Breast epithelium (tissue), 4 donors: ENCODE results near the gene PNPO. TPM values are rescaled to one million over a fixed set of nuclear protein-coding genes. Genes with fewer than 3 reads are reported as not detected.
"Not testable (repeated sequence)": the region's sequence is repeated elsewhere in the genome, so short reads cannot be mapped to it uniquely, and the experiment has no call there.

Experiments used
- DNase-seq, 2 donors: peaks; one replicate each; pipeline ENCODE4 v3.0.0-alpha.2; 2019; ENCODE audit warnings: low spot score in 2 of 2
- H3K27ac ChIP-seq, 2 donors: fragments of 200-600 bp; sonication (generic) in 1 of 2; one replicate each; pipeline ENCODE4 v1.5.1; 2016 to 2019; ENCODE audit warnings: mild to moderate bottlenecking in 1 of 2
- H3K27me3 ChIP-seq, 2 donors: fragments of 200-600 bp; sonication (generic) in 1 of 2; one replicate each; pipeline versions ENCODE4 v1.5.1 to v1.6.0; 2017 to 2019; ENCODE audit warnings: control low read depth in 1 of 2, mild to moderate bottlenecking in 1 of 2
- H3K36me3 ChIP-seq: fragments of 200-600 bp; one replicate; pipeline ENCODE4 v1.5.1; 2019
- H3K4me1 ChIP-seq, 2 donors: fragments of 200-600 bp; sonication (generic); one replicate each; pipeline ENCODE4 v1.5.1; 2016 to 2019; ENCODE audit warnings: control low read depth in 1 of 2
- H3K4me3 ChIP-seq, 3 donors: fragments of 200-600 bp; sonication (generic); 1 replicate in 2 of 3; 2 replicates in 1 of 3; pipeline ENCODE4 v1.5.1; 2016 to 2019; ENCODE audit warnings: mild to moderate bottlenecking in 3 of 3, moderate library complexity in 2 of 3
- H3K9me3 ChIP-seq, 2 donors: fragments of 200-600 bp; sonication (generic) in 1 of 2; one replicate each; pipeline ENCODE4 v1.5.1; 2016 to 2019; ENCODE audit warnings: control low read depth in 1 of 2
- POLR2A ChIP-seq: fragments of 450-650 bp; IDR thresholded peaks from one replicate; pipeline ENCODE4 v1.6.1; 2016; ENCODE audit warnings: antibody characterized with exemption, mild to moderate bottlenecking, moderate library complexity
- POLR2AphosphoS5 ChIP-seq, 3 donors: sonication (generic); formaldehyde crosslinking; IDR thresholded peaks; one replicate each; pipeline ENCODE4 v1.6.1; 2017; ENCODE audit warnings: antibody characterized with exemption in 3 of 3
- intact Hi-C: fragments of 100-400 bp; cut with DNase I; formaldehyde crosslinking; loops from one replicate; pipeline ENCODE4 v1.15.1; 2023; ENCODE audit warnings: low total_unique reads
- total RNA-seq, 3 donors: library from RNA; depleted of rRNA; stranded (reverse); fragments of >200 nt; gene quantifications; one replicate each; pipeline ENCODE4 v1.1.0, GENCODE V29; 2016
- TF ChIP-seq, protein P1 (sequence below), 3 donors: fragments of 450-650 bp; IDR thresholded peaks; one replicate each; pipeline ENCODE4 v1.5.1; 2016 to 2017; ENCODE audit warnings: antibody characterized with exemption in 3 of 3, mild to moderate bottlenecking in 3 of 3, moderate library complexity in 3 of 3

PNPO gene
- total RNA-seq, 3 donors from 2014 or later: 28.3 to 61.2 (median 34.7) TPM

DNA sequence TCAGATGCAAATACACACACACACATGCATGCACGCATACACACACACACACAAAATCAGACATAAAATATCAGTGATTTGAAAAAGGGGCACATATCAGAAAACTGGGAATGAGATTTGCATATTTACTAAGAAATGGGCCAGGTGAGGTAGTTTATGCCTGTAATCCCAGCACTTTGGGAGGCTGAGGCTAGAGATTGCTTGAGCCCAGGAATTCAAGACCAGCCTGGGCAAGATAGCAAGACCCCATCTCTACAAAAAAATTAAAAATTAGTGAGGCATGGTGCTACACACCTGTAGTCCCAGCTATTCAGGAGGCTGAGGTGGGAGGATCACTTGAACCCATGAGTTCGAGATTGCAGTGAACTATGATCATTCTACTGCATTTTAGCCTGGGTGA, 22.4 kb upstream of the PNPO start:
- peaks cover 14 to 17% of the 10 kb centered on the region in 2 donors for H3K4me1 ChIP-seq
- intact Hi-C loops: loop anchor here (1.0 kb wide), 1 partner anchor 20 kb away; no protein-coding TSS in a partner anchor
- H3K27me3 ChIP-seq: no peaks in the 10 kb centered on the region
- no peak for DNase-seq
- TF ChIP-seq, protein P1, sequence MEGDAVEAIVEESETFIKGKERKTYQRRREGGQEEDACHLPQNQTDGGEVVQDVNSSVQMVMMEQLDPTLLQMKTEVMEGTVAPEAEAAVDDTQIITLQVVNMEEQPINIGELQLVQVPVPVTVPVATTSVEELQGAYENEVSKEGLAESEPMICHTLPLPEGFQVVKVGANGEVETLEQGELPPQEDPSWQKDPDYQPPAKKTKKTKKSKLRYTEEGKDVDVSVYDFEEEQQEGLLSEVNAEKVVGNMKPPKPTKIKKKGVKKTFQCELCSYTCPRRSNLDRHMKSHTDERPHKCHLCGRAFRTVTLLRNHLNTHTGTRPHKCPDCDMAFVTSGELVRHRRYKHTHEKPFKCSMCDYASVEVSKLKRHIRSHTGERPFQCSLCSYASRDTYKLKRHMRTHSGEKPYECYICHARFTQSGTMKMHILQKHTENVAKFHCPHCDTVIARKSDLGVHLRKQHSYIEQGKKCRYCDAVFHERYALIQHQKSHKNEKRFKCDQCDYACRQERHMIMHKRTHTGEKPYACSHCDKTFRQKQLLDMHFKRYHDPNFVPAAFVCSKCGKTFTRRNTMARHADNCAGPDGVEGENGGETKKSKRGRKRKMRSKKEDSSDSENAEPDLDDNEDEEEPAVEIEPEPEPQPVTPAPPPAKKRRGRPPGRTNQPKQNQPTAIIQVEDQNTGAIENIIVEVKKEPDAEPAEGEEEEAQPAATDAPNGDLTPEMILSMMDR (IDR thresholded peaks at IDR 0.05): no peak
- no peak for TF ChIP-seq POLR2A
- TF ChIP-seq POLR2AphosphoS5 (IDR thresholded peaks at IDR 0.05): no peak
- H3K36me3 ChIP-seq: no peaks in the 10 kb centered on the region
- H3K27ac ChIP-seq: no peak overlapping the region
- H3K9me3 ChIP-seq: no peaks in the 10 kb centered on the region
- H3K4me3 ChIP-seq: no peak overlapping the region

DNA sequence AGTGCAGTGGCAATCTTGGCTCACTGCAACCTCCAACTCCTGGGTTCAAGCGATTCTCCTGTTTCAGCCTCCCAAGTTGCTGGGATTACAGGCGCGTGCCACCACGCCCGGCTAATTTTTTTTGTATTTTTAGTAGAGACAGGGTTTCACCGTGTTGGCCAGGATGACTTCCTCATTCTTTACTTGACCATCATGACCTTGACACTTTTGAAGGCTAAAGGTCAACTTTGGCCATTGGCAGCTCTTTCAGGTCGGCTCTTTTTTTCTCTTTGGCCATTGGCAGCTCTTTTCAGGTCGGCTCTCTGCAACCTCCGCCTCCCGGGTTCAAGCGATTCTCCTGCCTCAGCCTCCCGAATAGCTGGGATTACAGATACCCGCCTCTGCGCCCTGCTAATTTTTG, 21.5 kb upstream of the PNPO start:
- H3K4me3 ChIP-seq, DNase-seq, H3K9me3 ChIP-seq, intact Hi-C loops, H3K27me3 ChIP-seq, H3K36me3 ChIP-seq, H3K27ac ChIP-seq: not testable (repeated sequence)
- H3K4me1 ChIP-seq: peaks cover 6 to 14% of the 10 kb centered on the region in 2 donors

DNA sequence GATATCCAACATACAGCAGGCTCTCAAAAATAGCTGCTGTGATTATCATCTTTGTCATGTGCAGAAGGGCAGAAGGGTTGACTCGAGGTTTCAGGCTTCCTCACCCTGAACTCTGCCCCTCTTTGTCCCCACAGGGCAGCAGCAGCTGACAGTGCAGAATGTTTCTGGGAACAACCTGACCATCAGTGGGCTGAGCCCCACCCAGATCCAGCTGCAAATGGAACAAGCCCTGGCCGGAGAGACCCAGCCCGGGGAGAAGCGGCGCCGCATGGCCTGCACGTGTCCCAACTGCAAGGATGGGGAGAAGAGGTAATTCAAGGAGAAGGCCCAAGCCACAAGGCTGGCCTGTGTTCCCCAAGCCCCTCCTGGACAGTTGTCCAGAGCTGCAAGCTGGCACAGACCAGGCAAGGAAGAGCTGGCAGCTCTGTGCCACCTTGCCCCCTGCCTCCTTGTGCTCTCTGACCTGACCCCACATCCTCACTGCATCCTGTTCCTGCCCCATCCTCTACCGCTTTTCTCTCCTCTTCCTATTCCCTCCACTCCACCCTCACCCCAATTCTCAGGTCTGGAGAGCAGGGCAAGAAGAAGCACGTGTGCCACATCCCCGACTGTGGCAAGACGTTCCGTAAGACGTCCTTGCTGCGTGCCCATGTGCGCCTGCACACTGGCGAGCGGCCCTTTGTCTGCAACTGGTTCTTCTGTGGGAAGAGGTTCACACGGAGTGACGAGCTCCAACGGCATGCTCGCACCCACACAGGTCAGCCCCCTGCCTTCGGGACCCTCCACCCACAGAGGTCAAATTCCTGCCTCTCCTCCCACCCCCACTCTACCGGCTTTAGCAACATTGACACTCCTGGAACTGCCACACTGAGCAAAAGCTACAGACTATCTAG, 16.3 kb upstream of the PNPO start:
- TF ChIP-seq POLR2A (no peak), POLR2AphosphoS5 (IDR thresholded peaks at IDR 0.05) (no peak)
- TF ChIP-seq, protein P1 (IDR thresholded peaks at IDR 0.05): no peak
- no peak for DNase-seq
- H3K4me3 ChIP-seq: no peak overlapping the region
- H3K27me3 ChIP-seq: no peaks in the 10 kb centered on the region
- intact Hi-C loops: no loop called here
- peaks cover 6% of the 10 kb centered on the region for H3K36me3 ChIP-seq
- H3K4me1 ChIP-seq: peaks cover 9 to 10% of the 10 kb centered on the region in 2 donors
- H3K27ac ChIP-seq: peak overlapping the region in 1 of 2 donors; percentile 52
- no peaks in the 10 kb centered on the region for H3K9me3 ChIP-seq

DNA sequence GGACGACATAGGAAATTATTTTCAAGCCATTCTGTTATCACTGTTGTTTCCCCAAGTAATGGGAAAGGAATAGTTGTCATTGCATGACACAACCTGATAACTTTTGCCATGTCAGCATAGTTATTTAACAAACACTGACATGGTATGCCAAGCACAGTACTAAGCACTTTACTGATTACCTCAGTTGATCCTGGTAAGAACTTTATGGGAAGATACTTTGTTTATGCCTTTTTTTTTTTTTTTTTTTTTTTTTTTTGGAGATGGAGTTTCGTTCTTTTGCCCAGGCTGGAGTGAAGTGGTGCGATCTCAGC, 15.7 kb upstream of the PNPO start:
- intact Hi-C loops: no loop called here
- Histone ChIP-seq H3K4me1 (peaks cover 10 to 14% of the 10 kb centered on the region in 2 donors), H3K27ac (peak overlapping the region in 1 of 2 donors; percentile 52), H3K27me3 (no peaks in the 10 kb centered on the region), H3K4me3 (no peak overlapping the region), H3K36me3 (peaks cover 6% of the 10 kb centered on the region), H3K9me3 (no peaks in the 10 kb centered on the region)
- DNase-seq: no peak
- TF ChIP-seq POLR2A (no peak), POLR2AphosphoS5 (IDR thresholded peaks at IDR 0.05) (no peak)
- TF ChIP-seq, protein P1 (IDR thresholded peaks at IDR 0.05): no peak

DNA sequence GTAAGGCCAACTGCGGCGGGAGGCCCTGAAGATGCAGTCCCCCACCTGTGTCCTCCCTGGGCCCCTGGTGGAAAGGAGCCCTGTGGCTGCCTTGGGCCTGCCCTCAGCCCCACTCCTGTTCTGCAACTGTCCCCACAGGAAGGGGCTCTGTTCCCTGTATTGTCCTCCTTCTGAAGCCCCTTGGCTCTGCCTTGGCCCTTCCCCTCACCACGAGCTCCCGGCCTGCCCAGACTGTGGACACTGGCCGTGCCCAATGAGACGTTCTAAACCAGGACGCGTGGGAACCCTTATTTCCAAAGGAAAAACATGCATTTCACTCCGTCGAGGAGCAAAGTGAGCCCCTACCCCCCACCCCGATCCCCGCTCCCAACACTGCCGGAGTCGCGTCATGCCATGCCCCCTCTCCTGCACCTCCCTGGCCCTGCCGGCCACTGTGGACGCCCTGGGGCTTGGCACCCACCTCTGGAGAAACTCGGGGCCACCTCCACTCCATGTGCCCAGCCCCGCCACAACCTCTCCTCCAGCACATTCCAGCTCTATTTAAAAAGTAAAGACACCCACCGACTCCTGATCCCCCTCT, 13.5 kb upstream of the PNPO start:
- Histone ChIP-seq H3K36me3 (peaks cover 6% of the 10 kb centered on the region), H3K4me1 (peaks cover 10 to 14% of the 10 kb centered on the region in 2 donors), H3K27me3 (no peaks in the 10 kb centered on the region), H3K27ac (peak overlapping the region; percentile 76 to 87), H3K4me3 (no peak overlapping the region), H3K9me3 (no peaks in the 10 kb centered on the region)
- DNase-seq: no peak
- intact Hi-C loops: no loop called here
- TF ChIP-seq, protein P1 (IDR thresholded peaks at IDR 0.05): no peak
- TF ChIP-seq POLR2AphosphoS5 (IDR thresholded peaks at IDR 0.05): no peak
- TF ChIP-seq POLR2A: no peak
